ENCODE results near the gene DZIP1L. TPM values are rescaled to one million over a fixed set of nuclear protein-coding genes. Genes with fewer than 3 reads are reported as not detected.

Gene DZIP1L
- total RNA-seq, 1 experiment from 2014 or later = 10.4 TPM

GRCh38 chr3:138070006-138070405 is 45.4 kb downstream of the DZIP1L start:
- H2BK5ac ChIP-seq (ENCODE audit: insufficient read length, low read length) = no peak overlapping the region
- Mint-ChIP-seq H3K27ac (peak overlapping the region in 1 of 3 experiments; percentile 76; a peak in 1 of 7 replicates), H3K36me3 (ENCODE audit: insufficient read depth in 1 of 3, low read depth in 3 of 3) (peaks cover 8 to 38% (median 24%) of the 10 kb centered on the region in 3 experiments; a peak in 6 of 7 replicates), H3K9me3 (no peaks in the 10 kb centered on the region), H3K27me3 (ENCODE audit: low read depth) (no peaks in the 10 kb centered on the region), H3K4me3 (no peak overlapping the region), H3K4me1 (peaks cover 22 to 28% of the 10 kb centered on the region in 2 experiments)
- no peak overlapping the region for H2AFZ ChIP-seq (ENCODE audit: low read length)
- WGBS (ENCODE audit: extremely low coverage, insufficient read length, low lambda C conversion rate) = no CpG with 5 or more reads among the region's 4 CpGs
- no peaks in the 10 kb centered on the region for H3K9me3 ChIP-seq (ENCODE audit: control insufficient read depth, low read depth, low read length)
- no peak overlapping the region for H4K5ac ChIP-seq (ENCODE audit: insufficient read length, low read depth, low read length)
- H3K14ac ChIP-seq (ENCODE audit: insufficient read depth, low read length) = no peak overlapping the region
- DNase-seq = no peak
- no peak overlapping the region for H3K27ac ChIP-seq (ENCODE audit: insufficient read length, low read depth, low read length)
- no peak overlapping the region for H3K23ac ChIP-seq (ENCODE audit: insufficient read length, low read depth, low read length)
- no peak overlapping the region for H4K91ac ChIP-seq (ENCODE audit: insufficient read length, low read depth, low read length)
- no peaks in the 10 kb centered on the region; the same call in 1 of the 2 replicates for H3K4me1 ChIP-seq (ENCODE audit: insufficient read depth, low read length)
- H3K9ac ChIP-seq (ENCODE audit: extremely low read depth, insufficient read length, low read length) = no peak overlapping the region
- H3T11ph ChIP-seq (ENCODE audit: low read length) = no peak overlapping the region
- no peaks in the 10 kb centered on the region for H4K20me1 ChIP-seq (ENCODE audit: control insufficient read depth, insufficient read depth, insufficient read length)
- no peak overlapping the region for H2BK120ac ChIP-seq (ENCODE audit: low read depth, low read length, poor library complexity, severe bottlenecking)
- H2BK12ac ChIP-seq (ENCODE audit: insufficient read length, low read depth, low read length) = no peak overlapping the region
- no peak overlapping the region for H2BK15ac ChIP-seq (ENCODE audit: low read depth, low read length)
- H2AK5ac ChIP-seq (ENCODE audit: insufficient read length, low read length) = no peak overlapping the region
- no peaks in the 10 kb centered on the region for H3K23me2 ChIP-seq (ENCODE audit: insufficient read length, low read depth, low read length, poor library complexity, severe bottlenecking)
- no peaks in the 10 kb centered on the region for H3K27me3 ChIP-seq (ENCODE audit: insufficient read depth, low read length)
- H2BK20ac ChIP-seq (ENCODE audit: low read depth, low read length, poor library complexity, severe bottlenecking) = no peak overlapping the region
- no peak overlapping the region for H3K4me2 ChIP-seq (ENCODE audit: insufficient read depth, insufficient read length, low read length)
- H3K79me1 ChIP-seq (ENCODE audit: insufficient read depth, low read depth, low read length, poor library complexity, severe bottlenecking) = no peaks in the 10 kb centered on the region
- no peak overlapping the region for H3K56ac ChIP-seq (ENCODE audit: insufficient read length, low read depth, low read length)
- TF ChIP-seq CTCF (conservative IDR thresholded peaks at IDR 0.05) = no peak
- H3K4ac ChIP-seq (ENCODE audit: low read depth, low read length) = no peak overlapping the region
- H4K8ac ChIP-seq (replicated peaks; ENCODE audit: insufficient read length, low read depth, low read length) = no peak overlapping the region
- H3K79me2 ChIP-seq (ENCODE audit: insufficient read depth, low read length) = no peaks in the 10 kb centered on the region
- H3K18ac ChIP-seq (ENCODE audit: insufficient read length, low read depth, low read length) = no peak overlapping the region
